HG03520 (cell line): Measurements from ENCODE around the gene EBF3.

ENCODE experiments used
- ATAC-seq: cut with Tn5 transposase; IDR thresholded peaks from one replicate; pipeline ENCODE4 v1.9.1; 2021; ENCODE audit warnings: mild to moderate bottlenecking, moderate library complexity; ENCODE audit not compliant: unreplicated experiment

EBF3 gene

DNA sequence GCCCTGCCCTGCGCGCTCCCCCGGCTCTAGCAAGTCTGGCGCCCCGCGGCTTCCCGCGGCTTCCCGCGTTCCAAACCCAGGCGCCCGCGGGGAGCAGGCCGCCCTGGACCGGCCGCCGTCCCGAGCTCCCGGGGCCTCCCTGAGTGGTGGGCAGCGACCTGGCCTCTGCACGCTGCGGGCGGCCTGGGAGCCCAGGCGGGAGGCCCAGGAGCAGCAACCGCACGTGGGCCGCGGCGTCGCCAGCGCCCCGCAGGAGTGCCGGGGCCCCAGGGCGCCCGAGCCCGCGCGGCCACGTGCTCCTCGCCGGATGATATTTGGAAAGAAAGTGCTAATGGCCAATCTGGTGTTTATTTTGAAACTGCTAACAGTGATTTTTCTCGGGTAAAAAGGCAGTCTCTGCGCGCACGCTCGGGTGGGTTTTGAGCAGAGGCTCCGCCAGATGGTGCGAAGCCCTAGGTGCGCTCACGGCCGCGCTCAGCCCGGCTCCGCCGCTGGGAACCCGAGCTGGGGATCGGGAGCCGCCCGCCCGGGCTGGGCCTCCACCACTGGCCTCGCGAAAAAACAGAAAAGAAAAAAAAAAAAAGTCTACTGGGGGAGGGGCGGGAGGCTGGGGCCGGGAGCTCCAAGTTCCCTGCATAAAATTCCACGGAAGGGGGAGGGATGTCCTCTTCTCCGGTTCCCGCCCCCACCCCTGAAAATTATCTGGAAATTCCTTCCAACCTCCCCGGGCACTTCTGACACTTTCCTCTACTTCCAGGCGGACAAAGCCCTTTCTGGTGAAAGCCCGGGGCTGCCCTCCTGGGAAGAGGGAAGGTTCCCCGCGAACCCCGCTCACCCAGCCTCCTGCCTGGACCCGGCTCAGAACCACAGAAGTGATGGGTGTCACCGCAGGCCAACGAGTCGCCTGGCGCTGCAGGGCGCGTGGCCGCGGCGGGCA, 4.3 kb downstream of the EBF3 start:
- ATAC-seq, result no peak

DNA sequence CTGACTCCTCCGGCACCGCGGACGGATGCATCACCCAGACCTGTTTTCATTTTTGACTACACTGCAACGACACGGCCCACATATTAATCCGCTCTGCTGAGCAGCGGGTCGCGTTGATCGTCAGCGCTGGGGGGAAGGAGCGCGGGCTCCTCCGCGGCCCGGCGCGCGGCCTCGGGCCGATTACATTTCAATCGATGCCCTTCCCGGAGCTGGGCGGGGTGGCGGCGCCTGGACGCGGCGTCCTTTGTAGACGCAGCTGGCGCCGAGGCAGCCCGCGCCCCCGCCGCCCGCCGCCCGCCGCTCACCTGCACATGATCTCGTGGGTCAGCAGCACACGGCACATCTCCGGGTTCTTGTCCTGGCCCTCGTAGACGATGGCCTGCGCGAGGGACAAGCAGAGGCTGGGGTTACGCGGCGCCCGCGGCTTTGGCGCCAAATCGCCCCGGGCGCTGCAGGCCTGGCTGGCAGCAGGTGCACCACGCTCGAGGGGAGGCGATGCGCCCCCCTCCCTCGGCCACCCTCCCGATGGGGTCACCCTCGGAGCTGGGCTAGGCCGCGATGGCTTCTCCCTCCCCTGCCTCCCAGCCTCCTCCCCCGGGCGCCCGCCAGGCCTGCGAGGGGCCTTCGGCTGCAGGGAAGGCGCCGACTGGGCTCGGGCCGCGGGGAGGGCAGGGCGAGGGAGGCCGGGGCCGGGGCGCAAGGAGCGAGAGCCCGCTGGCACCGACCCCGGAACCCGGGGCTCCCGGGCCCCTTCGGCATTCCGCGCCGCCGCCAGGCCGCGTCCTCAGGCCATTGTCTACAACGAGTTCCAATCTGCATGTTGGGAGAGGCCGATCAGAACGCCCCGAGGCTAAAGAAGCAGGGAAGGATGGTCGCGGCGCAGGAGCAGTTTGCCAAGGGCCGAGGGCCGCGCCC, 5.2 kb downstream of the EBF3 start:
- ATAC-seq, result no peak

GRCh38 chr10:129958148-129958628, 5.9 kb downstream of the EBF3 start:
- no peak for ATAC-seq

- ATAC-seq, result no peak
Measured at GRCh38 chr10:129956876-129957673, 7.0 kb downstream of the EBF3 start.

GRCh38 chr10:129956286-129956670, 7.8 kb downstream of the EBF3 start:
- no peak for ATAC-seq

DNA sequence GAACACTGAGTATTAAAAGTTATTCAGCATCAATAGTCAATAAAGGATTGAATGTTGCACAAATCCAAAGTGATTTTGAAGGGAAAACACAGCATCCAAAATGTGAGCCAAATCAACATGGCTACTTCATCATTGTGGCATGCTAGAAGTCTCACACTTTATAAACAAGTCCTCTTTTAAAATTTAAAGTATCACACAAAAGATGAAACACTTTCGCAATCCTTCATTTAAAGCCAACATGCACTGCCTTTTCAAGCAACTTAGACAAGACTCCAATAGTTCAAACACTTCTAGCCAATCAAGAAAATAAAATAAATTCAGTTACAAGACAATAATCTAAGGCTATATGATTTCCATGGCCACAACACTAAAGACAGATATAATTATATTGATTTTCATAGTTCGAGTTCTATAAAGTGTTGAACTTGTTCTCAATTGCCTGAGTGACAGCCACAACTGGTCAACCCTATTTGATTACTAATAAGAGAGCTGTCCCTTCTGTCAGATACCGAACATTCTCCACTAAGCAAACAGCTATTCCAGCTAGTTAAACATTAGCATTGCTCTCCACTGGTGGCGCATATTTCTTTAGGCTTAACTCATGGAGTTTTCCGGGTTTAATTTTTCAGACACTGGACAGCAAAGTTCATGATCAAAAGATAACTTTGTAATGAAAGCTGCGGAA, 8.3 kb downstream of the EBF3 start:
- ATAC-seq, result no peak

- ATAC-seq, result no peak
Measured at GRCh38 chr10:129954492-129955315, 9.4 kb downstream of the EBF3 start.

DNA sequence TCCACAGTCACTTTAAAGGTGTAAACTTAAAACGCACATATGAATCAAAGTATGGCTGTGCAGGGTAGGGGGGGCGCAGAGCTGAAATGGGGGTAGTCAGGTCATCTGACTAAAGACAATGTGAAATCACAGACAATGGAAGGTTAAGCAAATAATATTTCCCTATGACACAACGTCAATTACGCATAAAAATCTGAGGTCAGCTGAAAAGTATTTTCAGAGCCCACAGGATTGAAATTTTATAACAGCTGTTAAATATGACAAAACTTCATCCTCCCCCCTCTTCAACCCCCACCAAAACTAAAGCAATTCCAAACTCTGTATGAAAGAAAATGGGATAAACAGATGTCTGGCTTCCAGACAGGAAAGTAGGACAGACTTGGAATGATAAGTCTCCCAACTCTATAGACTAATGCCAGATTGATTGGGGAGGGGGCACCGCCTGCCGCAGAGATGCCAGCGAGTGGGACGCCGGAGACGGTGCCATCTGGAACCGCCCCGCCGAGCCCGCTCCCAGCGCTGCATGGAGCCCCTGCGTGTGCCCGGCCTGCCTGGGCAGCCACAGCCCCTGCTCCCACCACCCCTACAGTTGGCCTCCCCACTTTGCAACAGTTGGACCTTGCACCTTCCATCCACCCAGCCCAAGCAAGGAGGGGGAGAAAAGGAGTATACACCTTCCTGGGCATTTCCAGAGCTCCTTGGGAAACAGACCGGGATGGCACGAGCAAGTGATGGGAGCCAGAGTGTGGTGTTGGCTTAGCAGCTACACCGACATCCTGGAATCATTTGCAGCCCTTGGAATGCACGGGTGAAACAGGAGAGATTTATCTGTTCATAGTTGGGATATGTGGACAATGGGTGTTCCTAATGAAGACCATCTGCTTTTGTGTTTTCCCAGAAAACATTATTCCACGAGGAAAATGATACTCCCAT, 10.7 kb downstream of the EBF3 start:
- no peak for ATAC-seq

GRCh38 chr10:129952378-129953118, 11.5 kb downstream of the EBF3 start:
- ATAC-seq, result no peak

DNA sequence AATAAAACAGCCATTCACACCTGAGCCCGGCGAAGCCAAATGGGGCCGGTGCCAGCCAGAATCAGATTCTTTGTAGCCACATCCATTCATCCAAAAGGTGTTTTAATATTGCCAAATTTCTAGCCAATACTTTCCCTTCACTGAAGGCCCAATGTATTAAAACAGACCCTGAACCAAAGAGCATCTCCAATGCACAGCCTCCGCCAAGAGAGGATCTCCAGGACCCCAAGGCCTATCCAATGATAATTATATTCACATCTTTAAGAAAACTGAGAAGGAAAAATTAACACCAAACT, 12.2 kb downstream of the EBF3 start:
- no peak for ATAC-seq

GRCh38 chr10:129951101-129951969, 12.7 kb downstream of the EBF3 start:
- ATAC-seq, result no peak

GRCh38 chr10:129950676-129951075, 13.4 kb downstream of the EBF3 start:
- no peak for ATAC-seq

DNA sequence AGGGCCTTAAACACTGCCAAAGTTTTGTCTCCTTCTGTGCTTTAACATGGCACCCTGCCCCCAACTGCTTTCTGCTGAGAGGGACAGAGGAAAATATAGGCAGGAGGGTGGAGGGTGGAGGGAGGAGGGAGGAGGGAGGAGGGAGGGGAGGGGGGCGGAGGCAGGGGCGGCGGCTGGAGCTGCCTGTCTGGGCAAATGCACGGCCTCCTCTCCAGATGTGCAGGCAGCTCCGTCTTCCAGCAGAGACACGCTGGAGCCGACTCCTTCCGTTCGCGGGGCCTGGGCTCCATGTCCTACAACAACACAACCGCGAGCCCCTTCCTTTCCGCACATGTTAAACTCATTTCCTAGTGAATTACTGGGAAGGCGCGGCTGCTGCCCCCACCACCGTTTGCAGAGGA, 14.2 kb downstream of the EBF3 start:
- ATAC-seq, result no peak

- ATAC-seq, result no peak
Measured at GRCh38 chr10:129949411-129949810, 14.7 kb downstream of the EBF3 start.

DNA sequence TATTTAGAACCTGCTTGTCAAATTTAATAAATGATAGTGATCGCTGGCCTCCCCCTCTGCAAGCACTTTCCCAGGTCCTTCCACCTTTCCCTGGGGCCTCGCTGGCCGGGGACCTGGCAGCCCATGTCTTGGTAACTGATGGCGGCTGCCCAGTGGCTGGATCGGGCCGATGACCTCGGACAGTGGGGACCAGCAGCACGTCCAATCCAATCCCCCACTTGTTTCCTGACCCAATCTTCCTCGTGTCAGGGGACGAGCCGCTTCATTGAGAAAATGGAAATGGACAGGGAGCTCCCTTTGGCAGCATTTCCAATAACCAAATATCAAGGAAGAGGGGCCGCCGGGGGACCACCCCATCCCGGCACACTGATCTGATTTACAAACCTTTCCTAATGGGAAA, 17.2 kb downstream of the EBF3 start:
- no peak for ATAC-seq

GRCh38 chr10:129945941-129946760, 17.9 kb downstream of the EBF3 start:
- no peak for ATAC-seq
